Erythroblast (primary cell): Measurements from ENCODE around the gene EMC10.

Source experiments
- DNase-seq, 2 experiments: peaks; one replicate each; lab custom pipeline; 2025; lab: John Stamatoyannopoulos, UW
- GATA1 ChIP-seq: IDR thresholded peaks from 2 replicates; pipeline ENCODE4 v1.6.1; 2011; ENCODE audit warnings: low read depth, mild to moderate bottlenecking, control low read depth, low read length, moderate library complexity
- POLR2A ChIP-seq: IDR thresholded peaks from 2 replicates; pipeline ENCODE4 v1.6.1; 2011; ENCODE audit warnings: mild to moderate bottlenecking, low read length

EMC10 gene

GRCh38 chr19:50476224-50476906 lies at the start of gene EMC10, which contains the start of gene GARIN5A:
EMC10 (plus strand) TSS chr19:50476507; CDS start chr19:50476545, 38 bp downstream.
GARIN5A (minus strand) TSS chr19:50476848; CDS start chr19:50476388, 460 bp downstream.
- peak; percentile 82 for TF ChIP-seq POLR2A
- TF ChIP-seq GATA1: no peak
- peak; percentile 91 to 95 for DNase-seq

- DNase-seq: no peak
- TF ChIP-seq POLR2A (no peak), GATA1 (no peak)
These were observed 48.9 kb upstream of the EMC10 start for GRCh38 chr19:50427318-50427925.

GRCh38 chr19:50427997-50428425 lies 48.3 kb upstream of the EMC10 start:
- DNase-seq: peak; percentile 65 to 67
- TF ChIP-seq POLR2A: no peak
- TF ChIP-seq GATA1: no peak

GRCh38 chr19:50428772-50429463 lies 47.4 kb upstream of the EMC10 start:
- no peak for TF ChIP-seq POLR2A
- TF ChIP-seq GATA1: no peak
- DNase-seq: no peak

- DNase-seq: no peak
- TF ChIP-seq POLR2A (no peak), GATA1 (no peak)
These were observed 45.4 kb upstream of the EMC10 start for GRCh38 chr19:50430888-50431342.

- no peak for TF ChIP-seq GATA1
- TF ChIP-seq POLR2A: no peak
- DNase-seq: peak; percentile 74 to 89
These were observed 44.7 kb upstream of the EMC10 start for GRCh38 chr19:50431343-50432220.

- no peak for TF ChIP-seq POLR2A
- TF ChIP-seq GATA1: no peak
- no peak for DNase-seq
These were observed 43.9 kb upstream of the EMC10 start, which contains the start of gene MYBPC2 for GRCh38 chr19:50432221-50433028. MYBPC2 (plus strand) TSS chr19:50432892; CDS start chr19:50432954, 62 bp downstream.

- no peak for DNase-seq
- TF ChIP-seq POLR2A: no peak
- TF ChIP-seq GATA1: no peak
These were observed 42.8 kb upstream of the EMC10 start for GRCh38 chr19:50433201-50434180.

- DNase-seq: no peak
- no peak for TF ChIP-seq POLR2A
- no peak for TF ChIP-seq GATA1
These were observed 41.8 kb upstream of the EMC10 start for GRCh38 chr19:50434525-50434924.

GRCh38 chr19:50435221-50435620 lies 41.1 kb upstream of the EMC10 start:
- TF ChIP-seq GATA1 (no peak), POLR2A (no peak)
- DNase-seq: no peak

- no peak for TF ChIP-seq POLR2A
- no peak for TF ChIP-seq GATA1
- no peak for DNase-seq
These were observed 40.7 kb upstream of the EMC10 start for GRCh38 chr19:50435627-50436026.
